Liver (tissue), 9 donors: ENCODE results near the gene IRX3. TPM values are rescaled to one million over a fixed set of nuclear protein-coding genes. Genes with fewer than 3 reads are reported as not detected.

Source experiments
- DNase-seq: peaks from one replicate; pipeline ENCODE4 v3.0.0-alpha.2; 2017; ENCODE audit warnings: low spot score
- H3K27ac ChIP-seq, 2 donors: one replicate each; pipeline ENCODE4 v1.7.0; 2013; ENCODE audit warnings: inconsistent platforms in 2 of 2, low read length in 2 of 2, control low read depth in 1 of 2, low read depth in 1 of 2, mild to moderate bottlenecking in 1 of 2
- H3K27me3 ChIP-seq, 4 donors: one replicate each; pipeline versions ENCODE4 v1.6.1 to v1.7.0; 2013; ENCODE audit warnings: low read length in 3 of 4, inconsistent platforms in 1 of 4, mild to moderate bottlenecking in 1 of 4, moderate library complexity in 1 of 4; ENCODE audit not compliant: control insufficient read depth in 4 of 4, insufficient read depth in 4 of 4
- H3K36me3 ChIP-seq, 4 donors: one replicate each; pipeline versions ENCODE4 v1.6.1 to v1.7.0; 2013; ENCODE audit warnings: low read length in 3 of 4, mild to moderate bottlenecking in 3 of 4, low read depth in 1 of 4, moderate library complexity in 1 of 4; ENCODE audit not compliant: control insufficient read depth in 4 of 4, insufficient read depth in 3 of 4
- H3K4me1 ChIP-seq, 4 donors: one replicate each; pipeline versions ENCODE4 v1.6.1 to v1.7.0; 2013; ENCODE audit warnings: low read length in 3 of 4, mild to moderate bottlenecking in 3 of 4, moderate library complexity in 1 of 4; ENCODE audit not compliant: control insufficient read depth in 4 of 4, insufficient read depth in 4 of 4
- H3K4me3 ChIP-seq, 3 donors: one replicate each; pipeline versions ENCODE4 v1.6.1 to v1.7.0; 2013; ENCODE audit warnings: low read length in 3 of 3, control low read depth in 1 of 3, low read depth in 1 of 3, mild to moderate bottlenecking in 1 of 3
- H3K9ac ChIP-seq, 2 donors: one replicate each; pipeline ENCODE4 v1.7.0; 2013; ENCODE audit warnings: low read length in 2 of 2, mild to moderate bottlenecking in 2 of 2, moderate library complexity in 2 of 2, control low read depth in 1 of 2, low read depth in 1 of 2
- H3K9me3 ChIP-seq, 4 donors: one replicate each; pipeline versions ENCODE4 v1.6.1 to v1.7.0; 2013; ENCODE audit warnings: low read length in 3 of 4; ENCODE audit not compliant: control insufficient read depth in 4 of 4
- EGR1 ChIP-seq, 2 donors: IDR thresholded peaks; 2 replicates each; pipeline ENCODE4 v1.6.1; 2016 to 2018; ENCODE audit warnings: antibody characterized with exemption in 2 of 2, low read depth in 2 of 2
- FOXA2 ChIP-seq: IDR thresholded peaks from 2 replicates; pipeline ENCODE4 v1.6.1; 2016; ENCODE audit warnings: antibody characterized with exemption
- GABPA ChIP-seq, 2 donors: IDR thresholded peaks in 1 of 2; conservative IDR thresholded peaks in 1 of 2; 2 replicates each; pipeline ENCODE4 v1.6.1; 2016; ENCODE audit warnings: antibody characterized with exemption in 2 of 2, mild to moderate bottlenecking in 1 of 2, moderate library complexity in 1 of 2
- HNF4A ChIP-seq, 2 donors: conservative IDR thresholded peaks; 2 replicates each; pipeline ENCODE4 v1.6.1; 2016; ENCODE audit warnings: antibody characterized with exemption in 2 of 2, mild to moderate bottlenecking in 2 of 2
- HNF4G ChIP-seq: IDR thresholded peaks from 2 replicates; pipeline ENCODE4 v1.6.1; 2016; ENCODE audit warnings: antibody characterized with exemption
- JUND ChIP-seq, 2 donors: IDR thresholded peaks; 2 replicates each; pipeline ENCODE4 v1.6.1; 2016; ENCODE audit warnings: antibody characterized with exemption in 2 of 2
- NR2F2 ChIP-seq: IDR thresholded peaks from 2 replicates; pipeline ENCODE4 v1.6.1; 2016; ENCODE audit warnings: antibody characterized with exemption
- RAD21 ChIP-seq, 2 donors: IDR thresholded peaks; 2 replicates each; pipeline ENCODE4 v1.6.1; 2016; ENCODE audit warnings: antibody characterized with exemption in 2 of 2, mild to moderate bottlenecking in 2 of 2
- RXRA ChIP-seq, 2 donors: IDR thresholded peaks; 2 replicates each; pipeline ENCODE4 v1.6.1; 2017 to 2018; ENCODE audit warnings: antibody characterized with exemption in 2 of 2, mild to moderate bottlenecking in 1 of 2
- SP1 ChIP-seq: IDR thresholded peaks from 2 replicates; pipeline ENCODE4 v1.6.1; 2018; ENCODE audit warnings: antibody characterized with exemption, mild to moderate bottlenecking
- TAF1 ChIP-seq: conservative IDR thresholded peaks from 2 replicates; pipeline ENCODE4 v1.6.1; 2016; ENCODE audit warnings: antibody characterized with exemption, mild to moderate bottlenecking
- YY1 ChIP-seq: IDR thresholded peaks from 2 replicates; pipeline ENCODE4 v1.6.1; 2016; ENCODE audit warnings: antibody characterized with exemption, mild to moderate bottlenecking
- WGBS: extraction: QIAGEN DNeasy Blood & Tissue Kit; methylation state at CpG from one replicate; pipeline ENCODE4 v1.1.7; 2013; 5-methylcytosine and 5-hydroxymethylcytosine counted together
- polyA plus RNA-seq, 2 donors: library from polyadenylated mRNA; stranded (reverse) in 1 of 2; unstranded in 1 of 2; fragments of 200-250 nt in 1 of 2; fragments of >200 nt in 1 of 2; fragmentation: Nextera tagmentation in 1 of 2; extraction: Ambion mirVana in 1 of 2; gene quantifications; one replicate each; pipeline versions ENCODE4 v1.2.1 to v1.2.3, GENCODE V29; 2013 to 2015
- total RNA-seq, 2 donors: library from RNA; depleted of rRNA; stranded (reverse); fragments of >200 nt; gene quantifications; one replicate each; pipeline ENCODE4 v1.2.3, GENCODE V29; 2014
- TF ChIP-seq, protein P1 (sequence below): IDR thresholded peaks from 2 replicates; pipeline ENCODE4 v1.6.1; 2016; ENCODE audit warnings: antibody characterized with exemption
- TF ChIP-seq, protein P2 (sequence below): IDR thresholded peaks from 2 replicates; pipeline ENCODE4 v1.6.1; 2016; ENCODE audit warnings: antibody characterized with exemption
- TF ChIP-seq, protein P3 (sequence below): IDR thresholded peaks from 2 replicates; pipeline ENCODE4 v1.6.1; 2016; ENCODE audit warnings: antibody characterized with exemption
- TF ChIP-seq, protein P4 (sequence below): IDR thresholded peaks from 2 replicates; pipeline ENCODE4 v1.6.1; 2016; ENCODE audit warnings: antibody characterized with exemption, mild to moderate bottlenecking
- TF ChIP-seq, protein P5 (sequence below): fragments of 150-350 bp; IDR thresholded peaks from 2 replicates; pipeline ENCODE4 v1.5.1; 2017; ENCODE audit warnings: improper control_type of control experiment, low read depth, low read length; ENCODE audit not compliant: missing input control
- donor health status: healthy.
- donor health status: healthy.
- donor health status: healthy.
- donor health status: healthy.
- donor health status: healthy.

Gene IRX3
- total and polyA plus RNA-seq, 4 donors = 0.53 to 0.59 TPM; not detected in 2

- Histone ChIP-seq H3K9ac (no peak overlapping the region), H3K27ac (no peak overlapping the region), H3K27me3 (peaks cover 4 to 20% (median 8%) of the 10 kb centered on the region in 4 donors), H3K36me3 (no peaks in the 10 kb centered on the region), H3K9me3 (peaks cover 0 to 3% (median 0%) of the 10 kb centered on the region in 4 donors), H3K4me3 (no peak overlapping the region), H3K4me1 (peaks cover 6 to 24% (median 12%) of the 10 kb centered on the region in 4 donors)
- WGBS = 30% methylated on average over 22 of the region's 22 CpGs
- TF ChIP-seq, protein P1, sequence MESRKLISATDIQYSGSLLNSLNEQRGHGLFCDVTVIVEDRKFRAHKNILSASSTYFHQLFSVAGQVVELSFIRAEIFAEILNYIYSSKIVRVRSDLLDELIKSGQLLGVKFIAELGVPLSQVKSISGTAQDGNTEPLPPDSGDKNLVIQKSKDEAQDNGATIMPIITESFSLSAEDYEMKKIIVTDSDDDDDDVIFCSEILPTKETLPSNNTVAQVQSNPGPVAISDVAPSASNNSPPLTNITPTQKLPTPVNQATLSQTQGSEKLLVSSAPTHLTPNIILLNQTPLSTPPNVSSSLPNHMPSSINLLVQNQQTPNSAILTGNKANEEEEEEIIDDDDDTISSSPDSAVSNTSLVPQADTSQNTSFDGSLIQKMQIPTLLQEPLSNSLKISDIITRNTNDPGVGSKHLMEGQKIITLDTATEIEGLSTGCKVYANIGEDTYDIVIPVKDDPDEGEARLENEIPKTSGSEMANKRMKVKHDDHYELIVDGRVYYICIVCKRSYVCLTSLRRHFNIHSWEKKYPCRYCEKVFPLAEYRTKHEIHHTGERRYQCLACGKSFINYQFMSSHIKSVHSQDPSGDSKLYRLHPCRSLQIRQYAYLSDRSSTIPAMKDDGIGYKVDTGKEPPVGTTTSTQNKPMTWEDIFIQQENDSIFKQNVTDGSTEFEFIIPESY = no peak
- TF ChIP-seq, protein P2, sequence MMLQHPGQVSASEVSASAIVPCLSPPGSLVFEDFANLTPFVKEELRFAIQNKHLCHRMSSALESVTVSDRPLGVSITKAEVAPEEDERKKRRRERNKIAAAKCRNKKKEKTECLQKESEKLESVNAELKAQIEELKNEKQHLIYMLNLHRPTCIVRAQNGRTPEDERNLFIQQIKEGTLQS = no peak
- TF ChIP-seq HNF4A (conservative IDR thresholded peaks at IDR 0.05) (no peak), RAD21 (IDR thresholded peaks at IDR 0.05) (no peak), EGR1 (IDR thresholded peaks at IDR 0.05; ENCODE audit: low read depth in 2 of 2) (no peak), FOXA2 (no peak)
- no peak for DNase-seq
Measured at GRCh38 chr16:54291656-54292487, 5.3 kb upstream of the IRX3 start.

GRCh38 chr16:54290833-54291655, 4.5 kb upstream of the IRX3 start:
- TF ChIP-seq EGR1 (IDR thresholded peaks at IDR 0.05; ENCODE audit: low read depth in 2 of 2) = no peak
- no peak for TF ChIP-seq SP1
- TF ChIP-seq, protein P3, sequence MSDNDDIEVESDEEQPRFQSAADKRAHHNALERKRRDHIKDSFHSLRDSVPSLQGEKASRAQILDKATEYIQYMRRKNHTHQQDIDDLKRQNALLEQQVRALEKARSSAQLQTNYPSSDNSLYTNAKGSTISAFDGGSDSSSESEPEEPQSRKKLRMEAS = no peak
- TF ChIP-seq, protein P4, sequence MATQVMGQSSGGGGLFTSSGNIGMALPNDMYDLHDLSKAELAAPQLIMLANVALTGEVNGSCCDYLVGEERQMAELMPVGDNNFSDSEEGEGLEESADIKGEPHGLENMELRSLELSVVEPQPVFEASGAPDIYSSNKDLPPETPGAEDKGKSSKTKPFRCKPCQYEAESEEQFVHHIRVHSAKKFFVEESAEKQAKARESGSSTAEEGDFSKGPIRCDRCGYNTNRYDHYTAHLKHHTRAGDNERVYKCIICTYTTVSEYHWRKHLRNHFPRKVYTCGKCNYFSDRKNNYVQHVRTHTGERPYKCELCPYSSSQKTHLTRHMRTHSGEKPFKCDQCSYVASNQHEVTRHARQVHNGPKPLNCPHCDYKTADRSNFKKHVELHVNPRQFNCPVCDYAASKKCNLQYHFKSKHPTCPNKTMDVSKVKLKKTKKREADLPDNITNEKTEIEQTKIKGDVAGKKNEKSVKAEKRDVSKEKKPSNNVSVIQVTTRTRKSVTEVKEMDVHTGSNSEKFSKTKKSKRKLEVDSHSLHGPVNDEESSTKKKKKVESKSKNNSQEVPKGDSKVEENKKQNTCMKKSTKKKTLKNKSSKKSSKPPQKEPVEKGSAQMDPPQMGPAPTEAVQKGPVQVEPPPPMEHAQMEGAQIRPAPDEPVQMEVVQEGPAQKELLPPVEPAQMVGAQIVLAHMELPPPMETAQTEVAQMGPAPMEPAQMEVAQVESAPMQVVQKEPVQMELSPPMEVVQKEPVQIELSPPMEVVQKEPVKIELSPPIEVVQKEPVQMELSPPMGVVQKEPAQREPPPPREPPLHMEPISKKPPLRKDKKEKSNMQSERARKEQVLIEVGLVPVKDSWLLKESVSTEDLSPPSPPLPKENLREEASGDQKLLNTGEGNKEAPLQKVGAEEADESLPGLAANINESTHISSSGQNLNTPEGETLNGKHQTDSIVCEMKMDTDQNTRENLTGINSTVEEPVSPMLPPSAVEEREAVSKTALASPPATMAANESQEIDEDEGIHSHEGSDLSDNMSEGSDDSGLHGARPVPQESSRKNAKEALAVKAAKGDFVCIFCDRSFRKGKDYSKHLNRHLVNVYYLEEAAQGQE = no peak
- TF ChIP-seq NR2F2 = no peak
- TF ChIP-seq RXRA (IDR thresholded peaks at IDR 0.05) = no peak
- no peak for TF ChIP-seq TAF1
- no peak for TF ChIP-seq YY1
- TF ChIP-seq GABPA (IDR thresholded peaks at IDR 0.05 in 1 of 2, conservative IDR thresholded peaks at IDR 0.05 in 1 of 2) = no peak
- no peak for TF ChIP-seq JUND (IDR thresholded peaks at IDR 0.05)
- TF ChIP-seq, protein P2 = no peak
- TF ChIP-seq RAD21 (IDR thresholded peaks at IDR 0.05) = no peak
- no peak for TF ChIP-seq HNF4A (conservative IDR thresholded peaks at IDR 0.05)
- TF ChIP-seq, protein P1 = no peak
- TF ChIP-seq FOXA2 = no peak
- TF ChIP-seq HNF4G = no peak
- TF ChIP-seq, protein P5, sequence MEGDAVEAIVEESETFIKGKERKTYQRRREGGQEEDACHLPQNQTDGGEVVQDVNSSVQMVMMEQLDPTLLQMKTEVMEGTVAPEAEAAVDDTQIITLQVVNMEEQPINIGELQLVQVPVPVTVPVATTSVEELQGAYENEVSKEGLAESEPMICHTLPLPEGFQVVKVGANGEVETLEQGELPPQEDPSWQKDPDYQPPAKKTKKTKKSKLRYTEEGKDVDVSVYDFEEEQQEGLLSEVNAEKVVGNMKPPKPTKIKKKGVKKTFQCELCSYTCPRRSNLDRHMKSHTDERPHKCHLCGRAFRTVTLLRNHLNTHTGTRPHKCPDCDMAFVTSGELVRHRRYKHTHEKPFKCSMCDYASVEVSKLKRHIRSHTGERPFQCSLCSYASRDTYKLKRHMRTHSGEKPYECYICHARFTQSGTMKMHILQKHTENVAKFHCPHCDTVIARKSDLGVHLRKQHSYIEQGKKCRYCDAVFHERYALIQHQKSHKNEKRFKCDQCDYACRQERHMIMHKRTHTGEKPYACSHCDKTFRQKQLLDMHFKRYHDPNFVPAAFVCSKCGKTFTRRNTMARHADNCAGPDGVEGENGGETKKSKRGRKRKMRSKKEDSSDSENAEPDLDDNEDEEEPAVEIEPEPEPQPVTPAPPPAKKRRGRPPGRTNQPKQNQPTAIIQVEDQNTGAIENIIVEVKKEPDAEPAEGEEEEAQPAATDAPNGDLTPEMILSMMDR = no peak
- Histone ChIP-seq H3K4me3 (no peak overlapping the region), H3K27me3 (peaks cover 4 to 20% (median 8%) of the 10 kb centered on the region in 4 donors), H3K4me1 (peaks cover 8 to 32% (median 18%) of the 10 kb centered on the region in 4 donors), H3K36me3 (no peaks in the 10 kb centered on the region), H3K9me3 (peaks cover 0 to 3% (median 0%) of the 10 kb centered on the region in 4 donors), H3K9ac (no peak overlapping the region), H3K27ac (no peak overlapping the region)
- no peak for DNase-seq
- 7% methylated on average over 46 of the region's 46 CpGs for WGBS
